Natural killer cell (primary cell): Measurements from ENCODE around the gene SF3B2. TPM values are rescaled to one million over a fixed set of nuclear protein-coding genes. Genes with fewer than 3 reads are reported as not detected.

ENCODE experiments used
- ATAC-seq, 3 donors: fragments of 150-1000 bp in 2 of 3; fragments of 200-7000 bp in 1 of 3; cut with Tn5 transposase; 1 replicate in 1 of 3; 2 replicates in 2 of 3; pipeline ENCODE4 v1.10.0; 2021; ENCODE audit warnings: mild to moderate bottlenecking in 2 of 3, moderate library complexity in 2 of 3
- DNase-seq, 2 donors: peaks; one replicate each; pipeline versions ENCODE4 v3.0.0 to v3.0.0-alpha.2; 2013 to 2021; ENCODE audit warnings: mixed read lengths in 1 of 2
- H3K27ac ChIP-seq: one replicate; pipeline ENCODE4 v1.5.1; 2013; ENCODE audit warnings: mild to moderate bottlenecking, low read length
- H3K27me3 ChIP-seq: one replicate; pipeline ENCODE4 v1.6.1; 2013; ENCODE audit warnings: low read length; ENCODE audit not compliant: control insufficient read depth, insufficient read depth
- H3K36me3 ChIP-seq: one replicate; pipeline ENCODE4 v1.6.1; 2013; ENCODE audit warnings: low read length; ENCODE audit not compliant: control insufficient read depth, insufficient read depth
- H3K4me1 ChIP-seq: one replicate; pipeline ENCODE4 v1.6.1; 2013; ENCODE audit warnings: low read length; ENCODE audit not compliant: control insufficient read depth, insufficient read depth
- H3K4me3 ChIP-seq: one replicate; pipeline ENCODE4 v1.5.1; 2013; ENCODE audit warnings: low read length
- H3K9me3 ChIP-seq: one replicate; pipeline ENCODE4 v1.6.1; 2013; ENCODE audit warnings: low read length; ENCODE audit not compliant: control insufficient read depth, insufficient read depth
- H3K27ac Mint-ChIP-seq, 2 donors: one replicate each; pipeline ENCODE4 v1.8.0; 2022; ENCODE audit warnings: mild to moderate bottlenecking in 2 of 2, mixed read lengths in 2 of 2, moderate library complexity in 1 of 2
- H3K27me3 Mint-ChIP-seq, 2 donors: one replicate each; pipeline ENCODE4 v1.8.0; 2022; ENCODE audit warnings: low read depth in 2 of 2, mixed read lengths in 2 of 2
- H3K36me3 Mint-ChIP-seq: one replicate; pipeline ENCODE4 v1.8.0; 2022; ENCODE audit warnings: mixed read lengths
- H3K4me1 Mint-ChIP-seq, 2 donors: one replicate each; pipeline ENCODE4 v1.8.0; 2022; ENCODE audit warnings: mixed read lengths in 2 of 2
- H3K4me3 Mint-ChIP-seq: one replicate; pipeline ENCODE4 v1.8.0; 2022; ENCODE audit warnings: mild to moderate bottlenecking, moderate library complexity, mixed read lengths
- H3K9me3 Mint-ChIP-seq, 2 donors: one replicate each; pipeline ENCODE4 v1.8.0; 2022; ENCODE audit warnings: mixed read lengths in 2 of 2
- WGBS: methylation state at CpG from one replicate; pipeline ENCODE4 v1.1.7; 2013; ENCODE audit warnings: missing lambda C conversion rate; ENCODE audit not compliant: insufficient coverage; 5-methylcytosine and 5-hydroxymethylcytosine counted together
- intact Hi-C: fragments of 100-400 bp; cut with micrococcal nuclease; formaldehyde crosslinking; loops from one replicate; pipeline ENCODE4 v1.14.2; 2022
- total RNA-seq, 4 donors: library from RNA; stranded (reverse); fragments of 120-200 nt in 1 of 4; gene quantifications; one replicate each; pipeline versions ENCODE4 v1.2.3 to v1.2.4, GENCODE V29; 2013 to 2022
- TF ChIP-seq, protein P1 (sequence below): fragments of 200-600 bp; IDR thresholded peaks from one replicate; pipeline ENCODE4 v1.8.0; 2022; ENCODE audit warnings: antibody characterized with exemption

SF3B2 gene
- total RNA-seq, 3 donors from 2014 or later (not counting 1 experiment from before 2014, with no cell fraction given), result 249 to 269 (median 253) TPM

GRCh38 chr11:66115638-66116301, 63.6 kb downstream of the SF3B2 start:
- Histone ChIP-seq H3K4me1 (peaks cover 65% of the 10 kb centered on the region), H3K4me3 (peak overlapping the region; percentile 12), H3K36me3 (no peaks in the 10 kb centered on the region), H3K27me3 (no peaks in the 10 kb centered on the region), H3K27ac (peak overlapping the region; percentile 65), H3K9me3 (no peaks in the 10 kb centered on the region)
- Mint-ChIP-seq H3K27me3 (no peaks in the 10 kb centered on the region), H3K27ac (peak overlapping the region; percentile 91 to 92), H3K36me3 (no peaks in the 10 kb centered on the region), H3K9me3 (no peaks in the 10 kb centered on the region), H3K4me1 (peaks cover 72 to 80% of the 10 kb centered on the region in 2 donors), H3K4me3 (peak overlapping the region; percentile 90)
- ATAC-seq (peak; percentile 68 to 80 (median 77)), DNase-seq (peak in 1 of 2 donors; percentile 78)
- TF ChIP-seq, protein P1, sequence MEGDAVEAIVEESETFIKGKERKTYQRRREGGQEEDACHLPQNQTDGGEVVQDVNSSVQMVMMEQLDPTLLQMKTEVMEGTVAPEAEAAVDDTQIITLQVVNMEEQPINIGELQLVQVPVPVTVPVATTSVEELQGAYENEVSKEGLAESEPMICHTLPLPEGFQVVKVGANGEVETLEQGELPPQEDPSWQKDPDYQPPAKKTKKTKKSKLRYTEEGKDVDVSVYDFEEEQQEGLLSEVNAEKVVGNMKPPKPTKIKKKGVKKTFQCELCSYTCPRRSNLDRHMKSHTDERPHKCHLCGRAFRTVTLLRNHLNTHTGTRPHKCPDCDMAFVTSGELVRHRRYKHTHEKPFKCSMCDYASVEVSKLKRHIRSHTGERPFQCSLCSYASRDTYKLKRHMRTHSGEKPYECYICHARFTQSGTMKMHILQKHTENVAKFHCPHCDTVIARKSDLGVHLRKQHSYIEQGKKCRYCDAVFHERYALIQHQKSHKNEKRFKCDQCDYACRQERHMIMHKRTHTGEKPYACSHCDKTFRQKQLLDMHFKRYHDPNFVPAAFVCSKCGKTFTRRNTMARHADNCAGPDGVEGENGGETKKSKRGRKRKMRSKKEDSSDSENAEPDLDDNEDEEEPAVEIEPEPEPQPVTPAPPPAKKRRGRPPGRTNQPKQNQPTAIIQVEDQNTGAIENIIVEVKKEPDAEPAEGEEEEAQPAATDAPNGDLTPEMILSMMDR, result no peak
- intact Hi-C loops, result loop anchor here (2.0 to 5.0 kb wide), 2 partner anchors 15 to 33 kb away; no protein-coding TSS in a partner anchor
- 16% methylated on average over 4 of the region's 8 CpGs for WGBS

DNA sequence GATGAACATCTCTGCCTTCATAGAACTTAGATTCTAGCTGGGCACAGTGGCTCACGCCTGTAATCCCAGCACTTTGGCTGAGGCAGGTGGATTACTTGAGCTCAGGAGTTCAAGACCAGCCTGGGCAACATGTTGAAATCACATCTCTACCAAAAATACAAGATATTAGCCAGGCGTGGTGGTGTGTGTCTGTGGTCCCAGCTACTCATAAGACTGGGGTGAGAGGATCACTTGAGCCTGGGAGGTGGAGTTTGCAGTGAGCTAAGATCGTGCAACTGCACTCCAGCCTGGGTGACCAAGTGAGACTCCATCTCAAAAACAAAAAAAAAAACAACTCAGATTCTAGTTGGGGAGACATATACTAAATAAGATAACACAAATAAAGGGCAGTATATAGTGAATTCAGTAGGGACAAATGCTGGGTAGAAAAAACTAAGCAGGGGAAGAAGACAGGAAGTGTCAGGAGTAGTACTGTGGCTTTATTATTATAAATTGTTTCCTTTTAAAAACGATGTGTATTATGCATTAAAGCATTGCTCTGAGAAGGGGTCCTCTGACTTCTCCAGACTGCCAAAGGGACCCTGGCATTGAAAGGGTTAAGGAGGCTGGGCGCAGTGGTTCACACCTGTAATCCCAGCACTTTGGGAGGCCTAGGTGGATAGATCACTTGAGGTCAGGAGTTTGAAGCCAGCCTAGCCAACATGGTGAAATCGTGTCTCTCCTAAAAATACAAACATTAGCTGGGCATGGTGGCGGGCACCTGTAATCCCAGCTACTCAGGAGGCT, 64.6 kb downstream of the SF3B2 start:
- H3K9me3 Mint-ChIP-seq, result no peaks in the 10 kb centered on the region
- peak overlapping the region; percentile 65 for H3K27ac ChIP-seq
- intact Hi-C loops, result loop anchor here (5.0 kb wide), 1 partner anchor 34 kb away; no protein-coding TSS in a partner anchor
- H3K36me3 ChIP-seq, result no peaks in the 10 kb centered on the region
- H3K27me3 Mint-ChIP-seq, result no peaks in the 10 kb centered on the region
- TF ChIP-seq, protein P1, result no peak
- no peaks in the 10 kb centered on the region for H3K9me3 ChIP-seq
- peaks cover 81 to 82% of the 10 kb centered on the region in 2 donors for H3K4me1 Mint-ChIP-seq
- peak overlapping the region; percentile 91 to 92 for H3K27ac Mint-ChIP-seq
- H3K36me3 Mint-ChIP-seq, result no peaks in the 10 kb centered on the region
- no peaks in the 10 kb centered on the region for H3K27me3 ChIP-seq
- H3K4me1 ChIP-seq, result peaks cover 61% of the 10 kb centered on the region
- no peak overlapping the region for H3K4me3 ChIP-seq
- WGBS, result 40% methylated on average over 6 of the region's 7 CpGs
- DNase-seq (no peak), ATAC-seq (peak in 2 of 3 donors; percentile 51 to 68)
- H3K4me3 Mint-ChIP-seq, result peak overlapping the region; percentile 90

DNA sequence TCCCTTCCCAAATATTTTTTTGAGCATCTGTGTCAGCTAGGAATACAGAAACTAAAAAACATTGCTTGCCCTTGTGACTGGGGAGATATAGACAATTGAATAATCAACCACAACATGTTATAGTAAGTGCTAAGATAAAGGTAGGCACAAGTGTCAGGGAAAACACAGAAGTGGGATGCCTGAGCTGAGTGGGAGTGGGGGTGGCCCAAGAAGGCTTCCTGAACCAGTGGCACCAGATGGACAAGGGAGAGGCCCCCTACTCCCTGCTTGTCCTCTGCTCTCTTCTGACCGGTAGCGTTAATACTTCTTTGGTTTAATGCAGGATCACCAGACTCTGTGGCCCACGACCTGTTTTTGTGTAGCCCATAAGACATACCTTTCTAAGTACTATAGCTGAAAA, 66.7 kb downstream of the SF3B2 start:
- H3K9me3 Mint-ChIP-seq, result no peaks in the 10 kb centered on the region
- ATAC-seq (no peak), DNase-seq (no peak)
- H3K4me1 Mint-ChIP-seq, result peaks cover 66 to 71% of the 10 kb centered on the region in 2 donors
- no peaks in the 10 kb centered on the region for H3K9me3 ChIP-seq
- no peaks in the 10 kb centered on the region for H3K36me3 ChIP-seq
- peak overlapping the region; percentile 91 to 92 for H3K27ac Mint-ChIP-seq
- TF ChIP-seq, protein P1, result no peak
- H3K4me3 ChIP-seq, result no peak overlapping the region
- H3K4me1 ChIP-seq, result peaks cover 51% of the 10 kb centered on the region
- no peaks in the 10 kb centered on the region for H3K27me3 ChIP-seq
- intact Hi-C loops, result loop anchor here (5.0 kb wide), 1 partner anchor 37 kb away; no protein-coding TSS in a partner anchor
- WGBS, result 91% methylated on average over 2 of the region's 3 CpGs
- H3K27ac ChIP-seq, result no peak overlapping the region
- H3K27me3 Mint-ChIP-seq, result no peaks in the 10 kb centered on the region
- no peak overlapping the region for H3K4me3 Mint-ChIP-seq
- no peaks in the 10 kb centered on the region for H3K36me3 Mint-ChIP-seq

Other genes with a start within 250 kb of the SF3B2 start
- gene SNX32, start 218.4 kb upstream of the SF3B2 start, total RNA-seq, result 1 to 10 TPM in 1 of 3 donors, under 1 TPM in 2; 0.31 to 2.0 (median 0.54) TPM
- 1,000 to 10,000 TPM; 1,035 to 1,220 (median 1,095) TPM for gene CFL1, start 194.2 kb upstream of the SF3B2 start, total RNA-seq
- gene MUS81, start 191.9 kb upstream of the SF3B2 start, total RNA-seq, result 10 to 100 TPM; 71.6 to 93.4 (median 73.6) TPM
- 10 to 100 TPM in 1 of 3 donors, 1 to 10 TPM in 2; 6.1 to 13.0 (median 9.8) TPM for gene EFEMP2, start 179.6 kb upstream of the SF3B2 start, total RNA-seq
- 1,000 to 10,000 TPM in 1 of 3 donors, 100 to 1,000 TPM in 2; 765 to 1,016 (median 976) TPM for gene CTSW, start 172.5 kb upstream of the SF3B2 start, total RNA-seq
- 10 to 100 TPM; 36.5 to 47.9 (median 45.7) TPM for gene FIBP, start 163.9 kb upstream of the SF3B2 start, total RNA-seq
- gene CCDC85B, start 161.7 kb upstream of the SF3B2 start, total RNA-seq, result 10 to 100 TPM; 22.6 to 36.1 (median 24.1) TPM
- 1 to 10 TPM; 3.4 to 9.0 (median 6.8) TPM for gene FOSL1, start 152.0 kb upstream of the SF3B2 start, total RNA-seq
- gene C11orf68, start 133.3 kb upstream of the SF3B2 start, total RNA-seq, result 10 to 100 TPM; 19.9 to 28.3 (median 20.7) TPM
- gene DRAP1, start 132.9 kb upstream of the SF3B2 start, total RNA-seq, result 100 to 1,000 TPM; 114 to 115 (median 115) TPM
- not detected for gene TSGA10IP, start 106.9 kb upstream of the SF3B2 start, total RNA-seq
- gene SART1, start 90.6 kb upstream of the SF3B2 start, total RNA-seq, result 100 to 1,000 TPM; 103 to 123 (median 115) TPM
- 10 to 100 TPM; 49.9 to 74.2 (median 62.8) TPM for gene EIF1AD, start 50.2 kb upstream of the SF3B2 start, total RNA-seq
- 100 to 1,000 TPM in 1 of 3 donors, 10 to 100 TPM in 2; 87.8 to 107 (median 90.4) TPM for gene BANF1, start 49.9 kb upstream of the SF3B2 start, total RNA-seq
- not detected for gene CST6, start 40.4 kb upstream of the SF3B2 start, total RNA-seq
- 10 to 100 TPM; 12.2 to 16.9 (median 13.3) TPM for gene CATSPER1, start 25.9 kb upstream of the SF3B2 start, total RNA-seq
- gene GAL3ST3, start 3.2 kb upstream of the SF3B2 start, total RNA-seq, result not detected
- gene PACS1, start 17.9 kb downstream of the SF3B2 start, total RNA-seq, result 100 to 1,000 TPM; 176 to 204 (median 186) TPM
- 10 to 100 TPM; 22.9 to 32.0 (median 27.6) TPM for gene KLC2, start 205.3 kb downstream of the SF3B2 start, total RNA-seq
- 100 to 1,000 TPM; 116 to 144 (median 132) TPM for gene RAB1B, start 216.3 kb downstream of the SF3B2 start, total RNA-seq
- gene CNIH2, start 225.8 kb downstream of the SF3B2 start, total RNA-seq, result 1 to 10 TPM; 6.3 to 8.8 (median 7.1) TPM
- gene YIF1A, start 236.8 kb downstream of the SF3B2 start, total RNA-seq, result 10 to 100 TPM; 21.9 to 28.5 (median 23.6) TPM
- gene TMEM151A, start 239.5 kb downstream of the SF3B2 start, total RNA-seq, result not detected